Karpas-422 (cell line): Measurements from ENCODE around the gene EXTL1. TPM values are rescaled to one million over a fixed set of nuclear protein-coding genes. Genes with fewer than 3 reads are reported as not detected.

Source experiments
- DNase-seq: peaks from one replicate; pipeline ENCODE4 v3.0.0-alpha.2; 2015
- H2AFZ ChIP-seq: fragments of 200-600 bp; sonication (generic); 2 replicates; pipeline ENCODE4 v1.6.1; 2014; ENCODE audit warnings: antibody characterized with exemption, low read length, mixed read lengths
- H3K27ac ChIP-seq: fragments of 200-600 bp; sonication (generic); 2 replicates; pipeline ENCODE4 v1.5.1; 2014; ENCODE audit warnings: mild to moderate bottlenecking, low read length, moderate library complexity
- H3K27me3 ChIP-seq: fragments of 200-600 bp; sonication (generic); 2 replicates; pipeline ENCODE4 v1.6.1; 2014; ENCODE audit warnings: low read length, mixed read lengths
- H3K36me3 ChIP-seq: fragments of 200-600 bp; sonication (generic); 2 replicates; pipeline ENCODE4 v1.6.1; 2014; ENCODE audit warnings: low read length, mixed read lengths; ENCODE audit not compliant: insufficient read depth
- H3K4me1 ChIP-seq: fragments of 200-600 bp; sonication (generic); 2 replicates; pipeline ENCODE4 v1.6.1; 2014; ENCODE audit warnings: mild to moderate bottlenecking, low read length, mixed read lengths
- H3K4me2 ChIP-seq: fragments of 200-600 bp; sonication (generic); 2 replicates; pipeline ENCODE4 v1.6.1; 2014; ENCODE audit warnings: low read length, low read depth, mild to moderate bottlenecking; ENCODE audit not compliant: poor library complexity, severe bottlenecking
- H3K4me3 ChIP-seq: fragments of 200-600 bp; sonication (generic); 2 replicates; pipeline ENCODE4 v1.5.1; 2014; ENCODE audit warnings: mild to moderate bottlenecking, antibody characterized with exemption, low read length, mixed read lengths
- H3K79me2 ChIP-seq: fragments of 200-600 bp; sonication (generic); 2 replicates; pipeline ENCODE4 v1.6.1; 2014; ENCODE audit warnings: mild to moderate bottlenecking, low read length, mixed read lengths
- H3K9ac ChIP-seq: fragments of 200-600 bp; sonication (generic); 2 replicates; pipeline ENCODE4 v1.6.0; 2014; ENCODE audit warnings: low read length
- H3K9me2 ChIP-seq: fragments of 200-600 bp; sonication (generic), shearing (Covaris generic); replicated peaks from 2 replicates; pipeline ENCODE4 v1.6.0; 2014; ENCODE audit warnings: mild to moderate bottlenecking, low read length, moderate library complexity; ENCODE audit not compliant: insufficient read depth
- H3K9me3 ChIP-seq: fragments of 300-700, 200-600 bp; sonication (generic); 2 replicates; pipeline ENCODE4 v1.6.1; 2014; ENCODE audit warnings: low read length, mixed read lengths
- H4K20me1 ChIP-seq: fragments of 200-600 bp; sonication (generic); 2 replicates; pipeline ENCODE4 v1.6.1; 2014; ENCODE audit warnings: mild to moderate bottlenecking, antibody characterized with exemption, low read length, low read depth; ENCODE audit not compliant: insufficient read depth
- total RNA-seq: library from RNA; depleted of rRNA; stranded (reverse); fragments of >200 nt; shearing (Covaris generic); gene quantifications from 2 replicates; pipeline ENCODE4 v1.2.3, GENCODE V29; 2014; ENCODE audit warnings: low replicate concordance

The EXTL1 gene
- total RNA-seq, 1 experiment from 2014 or later = not detected

DNA sequence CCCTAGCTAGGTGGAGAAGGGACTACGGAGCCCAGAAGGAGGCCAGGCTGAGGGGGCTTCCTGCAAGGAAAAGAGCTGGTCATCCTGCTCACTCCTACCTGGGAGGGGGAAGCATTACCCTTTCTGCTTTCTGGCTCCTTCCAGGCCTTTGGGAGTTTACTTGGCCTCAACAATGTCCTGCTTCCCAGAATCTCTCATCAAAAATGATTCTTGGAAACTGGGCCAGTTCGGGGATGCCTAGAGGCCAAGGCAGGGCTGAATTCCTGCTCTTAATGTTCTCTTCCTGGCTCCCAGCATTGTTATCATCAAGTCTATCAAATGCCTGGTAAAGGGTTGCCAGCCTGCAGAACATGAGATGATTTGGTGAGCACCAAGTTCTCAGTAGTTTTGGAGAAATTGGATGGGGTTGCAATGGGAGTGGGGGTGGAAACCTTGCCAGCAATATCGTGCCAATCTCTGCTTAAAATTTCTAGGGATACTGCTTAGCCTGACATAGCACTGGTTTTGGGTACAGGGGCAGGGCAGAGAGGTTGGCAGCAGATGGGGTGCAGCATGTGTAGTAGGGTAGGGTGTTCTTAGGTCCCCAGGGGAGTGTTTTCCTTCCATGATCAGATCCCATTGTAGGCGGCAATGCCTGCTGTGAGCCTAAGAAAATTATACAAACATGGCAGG, 16.0 kb upstream of the EXTL1 start:
- no peak overlapping the region for H2AFZ ChIP-seq
- no peak overlapping the region for H3K9ac ChIP-seq

DNA sequence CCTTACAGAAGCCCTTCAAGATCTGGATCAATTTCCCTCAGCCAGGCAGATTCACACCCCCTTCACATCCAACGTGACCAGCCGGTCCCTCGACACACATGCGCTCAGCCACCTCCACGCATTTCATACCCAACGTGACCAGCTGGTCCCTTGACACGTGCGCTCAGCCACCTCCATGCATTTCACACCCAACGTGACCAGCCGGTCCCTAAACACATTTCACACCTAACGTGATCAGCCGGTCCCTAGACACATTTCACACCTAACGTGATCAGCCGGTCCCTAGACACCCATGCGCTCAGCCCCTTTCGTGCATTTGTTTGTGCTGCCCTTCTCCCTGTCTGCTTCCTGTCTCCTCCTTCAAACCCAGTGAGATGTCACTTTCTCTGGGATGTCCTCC, 14.9 kb upstream of the EXTL1 start:
- H3K4me1 ChIP-seq = no peaks in the 10 kb centered on the region
- H3K9me3 ChIP-seq = no peaks in the 10 kb centered on the region
- H3K4me3 ChIP-seq = no peak overlapping the region
- H2AFZ ChIP-seq = no peak overlapping the region
- H3K9ac ChIP-seq = no peak overlapping the region
- no peak for DNase-seq
- no peak overlapping the region for H3K27ac ChIP-seq
- H3K9me2 ChIP-seq = no peaks in the 10 kb centered on the region
- no peaks in the 10 kb centered on the region for H3K79me2 ChIP-seq
- no peak overlapping the region for H3K4me2 ChIP-seq
- no peaks in the 10 kb centered on the region for H3K27me3 ChIP-seq
- H4K20me1 ChIP-seq = no peaks in the 10 kb centered on the region
- H3K36me3 ChIP-seq = no peaks in the 10 kb centered on the region

More for the DNA sequence above, 16.0 kb upstream of the EXTL1 start:
- Histone ChIP-seq H3K27ac (no peak overlapping the region), H4K20me1 (no peaks in the 10 kb centered on the region), H3K4me1 (no peaks in the 10 kb centered on the region), H3K36me3 (no peaks in the 10 kb centered on the region), H3K4me2 (no peak overlapping the region), H3K79me2 (no peaks in the 10 kb centered on the region), H3K27me3 (no peaks in the 10 kb centered on the region), H3K9me2 (no peaks in the 10 kb centered on the region), H3K9me3 (no peaks in the 10 kb centered on the region), H3K4me3 (no peak overlapping the region)
- no peak for DNase-seq

GRCh38 chr1:26009796-26010447, 11.7 kb upstream of the EXTL1 start:
- Histone ChIP-seq H3K36me3 (no peaks in the 10 kb centered on the region), H4K20me1 (no peaks in the 10 kb centered on the region), H3K9me3 (no peaks in the 10 kb centered on the region), H2AFZ (no peak overlapping the region), H3K9me2 (no peaks in the 10 kb centered on the region), H3K4me1 (no peaks in the 10 kb centered on the region), H3K27me3 (no peaks in the 10 kb centered on the region), H3K9ac (no peak overlapping the region), H3K79me2 (no peaks in the 10 kb centered on the region), H3K27ac (no peak overlapping the region), H3K4me3 (no peak overlapping the region), H3K4me2 (no peak overlapping the region)
- DNase-seq = peak; percentile 61

DNA sequence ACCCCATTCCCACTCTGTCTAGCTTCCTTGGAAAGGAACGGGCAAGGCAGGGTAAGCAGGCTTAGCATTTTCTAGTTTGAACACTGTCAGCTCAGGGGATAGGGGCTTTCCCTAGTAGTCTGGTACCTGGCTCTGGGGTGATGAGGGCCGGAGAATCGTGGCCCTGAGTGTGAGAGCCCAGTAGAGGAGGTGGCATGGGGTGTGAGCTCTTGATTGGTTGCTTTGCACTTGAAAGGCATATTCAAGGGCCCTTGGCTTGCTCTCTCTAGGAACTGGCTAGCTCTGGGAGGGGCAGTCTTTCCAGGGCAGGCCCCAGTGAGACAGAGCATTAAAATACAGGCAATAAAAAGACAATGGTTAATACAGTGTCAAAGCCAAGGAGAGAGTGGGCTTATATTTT, 10.8 kb upstream of the EXTL1 start:
- Histone ChIP-seq H3K27ac (no peak overlapping the region), H3K4me1 (no peaks in the 10 kb centered on the region), H3K27me3 (no peaks in the 10 kb centered on the region), H3K4me3 (no peak overlapping the region), H4K20me1 (no peaks in the 10 kb centered on the region), H3K79me2 (no peaks in the 10 kb centered on the region), H2AFZ (no peak overlapping the region), H3K4me2 (no peak overlapping the region), H3K36me3 (no peaks in the 10 kb centered on the region), H3K9me3 (no peaks in the 10 kb centered on the region), H3K9me2 (no peaks in the 10 kb centered on the region), H3K9ac (no peak overlapping the region)
- no peak for DNase-seq

DNA sequence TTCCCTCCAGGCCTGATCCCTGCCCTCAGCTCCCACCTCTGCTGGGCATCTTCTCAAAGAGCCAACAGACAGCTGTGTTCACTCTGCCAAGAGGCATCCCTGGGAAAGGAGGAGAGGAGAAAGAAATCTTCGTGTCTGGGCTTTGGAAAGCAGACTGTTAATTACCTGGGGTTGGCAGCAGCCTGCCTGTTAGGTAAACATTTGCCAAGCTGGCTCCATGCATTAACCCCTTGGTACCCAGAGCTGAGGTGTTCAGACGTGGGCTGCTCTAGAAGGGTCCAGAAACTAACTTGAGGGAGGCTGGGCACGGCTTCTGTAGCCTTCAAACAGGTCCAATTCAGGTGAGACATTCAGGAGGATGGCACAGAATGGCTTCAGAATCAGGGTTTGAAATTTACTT, 8.7 kb upstream of the EXTL1 start:
- Histone ChIP-seq H3K4me1 (no peaks in the 10 kb centered on the region), H4K20me1 (no peaks in the 10 kb centered on the region), H3K9me2 (no peaks in the 10 kb centered on the region), H3K9me3 (no peaks in the 10 kb centered on the region), H2AFZ (no peak overlapping the region), H3K9ac (no peak overlapping the region), H3K36me3 (no peaks in the 10 kb centered on the region), H3K4me3 (no peak overlapping the region), H3K79me2 (no peaks in the 10 kb centered on the region), H3K27ac (no peak overlapping the region), H3K27me3 (no peaks in the 10 kb centered on the region), H3K4me2 (no peak overlapping the region)
- no peak for DNase-seq

- H3K36me3 ChIP-seq = no peaks in the 10 kb centered on the region
- no peak overlapping the region for H2AFZ ChIP-seq
- H3K9ac ChIP-seq = no peak overlapping the region
- no peak overlapping the region for H3K4me2 ChIP-seq
- H3K27me3 ChIP-seq = no peaks in the 10 kb centered on the region
- H4K20me1 ChIP-seq = no peaks in the 10 kb centered on the region
- no peak for DNase-seq
- H3K79me2 ChIP-seq = no peaks in the 10 kb centered on the region
- H3K4me3 ChIP-seq = no peak overlapping the region
- H3K27ac ChIP-seq = no peak overlapping the region
- no peaks in the 10 kb centered on the region for H3K9me3 ChIP-seq
- no peaks in the 10 kb centered on the region for H3K9me2 ChIP-seq
- H3K4me1 ChIP-seq = no peaks in the 10 kb centered on the region
Measured at GRCh38 chr1:26014179-26014578, 7.4 kb upstream of the EXTL1 start.

DNA sequence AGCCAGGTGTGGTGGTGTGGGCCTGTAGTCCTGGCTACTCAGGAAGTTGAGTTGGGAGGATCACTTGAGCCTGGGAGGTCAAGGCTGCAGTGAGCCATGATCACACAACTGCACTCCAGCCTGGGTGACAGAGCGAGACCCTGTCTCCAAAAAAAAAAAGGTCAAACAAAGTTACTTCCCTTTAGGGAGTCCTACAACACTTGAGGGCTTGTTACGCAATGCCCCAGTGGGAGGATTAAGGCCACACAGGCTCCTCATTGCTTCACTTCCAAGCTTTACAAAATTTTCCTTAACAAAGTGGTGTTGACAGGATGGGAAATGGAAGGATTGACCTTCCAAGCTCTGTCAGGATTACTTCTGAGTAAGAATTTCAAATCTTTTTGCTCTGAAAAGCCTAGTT, 6.2 kb upstream of the EXTL1 start:
- no peaks in the 10 kb centered on the region for H3K9me2 ChIP-seq
- H3K4me1 ChIP-seq = no peaks in the 10 kb centered on the region
- no peak overlapping the region for H3K27ac ChIP-seq
- no peak overlapping the region for H2AFZ ChIP-seq
- no peak overlapping the region for H3K4me2 ChIP-seq
- no peaks in the 10 kb centered on the region for H3K36me3 ChIP-seq
- no peaks in the 10 kb centered on the region for H4K20me1 ChIP-seq
- no peak overlapping the region for H3K9ac ChIP-seq
- no peak for DNase-seq
- H3K27me3 ChIP-seq = no peaks in the 10 kb centered on the region
- no peak overlapping the region for H3K4me3 ChIP-seq
- no peaks in the 10 kb centered on the region for H3K9me3 ChIP-seq
- no peaks in the 10 kb centered on the region for H3K79me2 ChIP-seq

- Histone ChIP-seq H3K9me3 (no peaks in the 10 kb centered on the region), H3K27me3 (no peaks in the 10 kb centered on the region), H3K4me3 (no peak overlapping the region), H3K36me3 (no peaks in the 10 kb centered on the region), H3K79me2 (no peaks in the 10 kb centered on the region), H3K9ac (no peak overlapping the region), H3K9me2 (no peaks in the 10 kb centered on the region), H2AFZ (no peak overlapping the region), H3K4me2 (no peak overlapping the region), H3K27ac (no peak overlapping the region), H3K4me1 (no peaks in the 10 kb centered on the region), H4K20me1 (no peaks in the 10 kb centered on the region)
- DNase-seq = no peak
Measured at GRCh38 chr1:26016258-26016952, 5.2 kb upstream of the EXTL1 start.
